Ovary (tissue), 9 donors: Measurements from ENCODE around the gene TPD52L2. TPM values are rescaled to one million over a fixed set of nuclear protein-coding genes. Genes with fewer than 3 reads are reported as not detected.

Source experiments
- DNase-seq, 5 donors: peaks; one replicate each; pipeline ENCODE4 v3.0.0-alpha.2; 2019 to 2020
- H3K27ac ChIP-seq, 2 donors: fragments of 200-600 bp; one replicate each; pipeline versions ENCODE4 v1.5.1 to v1.8.0; 2019 to 2022
- H3K27me3 ChIP-seq: fragments of 200-600 bp; one replicate; pipeline ENCODE4 v1.8.0; 2022
- H3K36me3 ChIP-seq: fragments of 200-600 bp; sonication (generic); one replicate; pipeline ENCODE4 v1.5.1; 2019
- H3K4me1 ChIP-seq: one replicate; pipeline ENCODE4 v1.8.1; 2013; ENCODE audit warnings: mild to moderate bottlenecking, moderate library complexity; ENCODE audit not compliant: insufficient read depth
- H3K4me3 ChIP-seq: fragments of 200-600 bp; sonication (generic); one replicate; pipeline ENCODE4 v1.5.1; 2017
- H3K9me3 ChIP-seq, 2 donors: fragments of 200-600 bp in 1 of 2; sonication (generic) in 1 of 2; one replicate each; pipeline versions ENCODE4 v1.5.1 to v1.8.1; 2013 to 2019; ENCODE audit warnings: mild to moderate bottlenecking in 1 of 2, moderate library complexity in 1 of 2
- EP300 ChIP-seq: sonication (generic); formaldehyde crosslinking; IDR thresholded peaks from one replicate; pipeline ENCODE4 v1.6.1; 2017; ENCODE audit warnings: antibody characterized with exemption
- POLR2A ChIP-seq: fragments of 450-650 bp; IDR thresholded peaks from one replicate; pipeline ENCODE4 v1.6.1; 2017; ENCODE audit warnings: antibody characterized with exemption, mild to moderate bottlenecking, moderate library complexity
- WGBS, 3 donors: extraction: QIAGEN DNeasy Blood & Tissue Kit in 1 of 3; methylation state at CpG; one replicate each; pipeline versions ENCODE4 v1.1.5 to v1.1.7; 2013 to 2017; 5-methylcytosine and 5-hydroxymethylcytosine counted together
- intact Hi-C, 4 donors: fragments of 100-400 bp; cut with DNase I; formaldehyde crosslinking; loops; one replicate each; pipeline versions ENCODE4 v1.11.0 to v1.15.1; 2022 to 2023
- polyA plus RNA-seq, 2 donors: library from polyadenylated mRNA; stranded (reverse); fragments of 200-250 nt in 1 of 2; fragments of 350-450 nt in 1 of 2; fragmentation: Illumina TruSeq in 1 of 2; extraction: RNeasy Lipid Tissue Mini Kit (QIAGEN cat#74804) in 1 of 2; gene quantifications; one replicate each; pipeline ENCODE4 v1.2.3, GENCODE V29; 2013 to 2014
- total RNA-seq, 7 donors: library from RNA; depleted of rRNA in 2 of 7; stranded (reverse); fragments of >200 nt in 2 of 7; fragmentation: NEBNext Ultra II Directional in 3 of 7; extraction: Animal tissue kit (Norgen Biotek cat#: 25700) in 3 of 7; gene quantifications; one replicate each; pipeline versions ENCODE4 v1.1.0 to v1.2.4, GENCODE V29; 2016 to 2023
- TF ChIP-seq, protein P1 (sequence below), 3 donors: fragments of 450-650 bp in 2 of 3; fragments of 200-600 bp in 1 of 3; IDR thresholded peaks; one replicate each; pipeline versions ENCODE4 v1.5.1 to v1.8.0; 2016 to 2022; ENCODE audit warnings: antibody characterized with exemption in 3 of 3, mild to moderate bottlenecking in 1 of 3
- donor health status: DM: no; HTN: no; CAD: no; lungs with moderate emphysema.
- donor health status: DM: no; HTN: no; CAD: no.
- donor health status: Bipolar disorder and iron deficiency.
- donor health status: DM: yes; HTN: yes; CAD: no.
- donor health status: DM: no; HTN: no; CAD: no.
- donor health status: DM: yes; HTN: yes; CAD: no.

The TPD52L2 gene
- total and polyA plus RNA-seq, 9 donors = 51.5 to 78.9 (median 70.4) TPM

DNA sequence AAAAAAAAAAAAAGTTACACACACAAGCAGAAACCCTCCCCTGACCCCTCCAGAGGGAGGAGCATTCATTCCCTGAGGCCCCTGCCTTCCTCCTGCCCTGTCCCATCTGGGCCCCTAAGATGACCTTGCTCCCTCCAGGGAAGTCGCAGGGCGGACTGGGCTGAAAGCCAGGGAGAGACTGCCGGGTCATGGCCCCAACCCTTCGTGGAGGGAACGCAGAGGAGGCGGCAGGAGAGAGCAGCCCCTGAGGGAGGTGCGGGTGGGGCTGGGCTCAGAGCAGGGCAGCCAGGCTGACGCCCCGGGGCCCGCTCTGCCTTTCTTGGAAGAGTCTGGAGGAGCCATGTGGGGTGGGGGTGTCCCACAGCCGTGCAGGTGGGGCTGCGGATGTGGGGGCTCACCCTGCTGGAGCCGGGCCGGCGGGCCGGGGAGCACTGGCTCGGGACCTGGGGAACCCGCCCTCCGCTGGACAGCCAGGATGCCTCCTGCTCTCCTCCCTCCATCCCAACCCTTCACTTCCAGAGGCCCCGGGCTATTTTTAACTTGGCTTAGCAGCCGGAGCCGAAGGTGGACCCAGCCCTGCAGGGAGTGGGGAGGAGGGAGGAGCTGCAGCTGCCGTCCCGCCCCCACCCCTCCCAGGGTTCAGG is 18.8 kb upstream of the TPD52L2 start:
- Histone ChIP-seq H3K9me3 (no peaks in the 10 kb centered on the region), H3K4me3 (no peak overlapping the region), H3K36me3 (no peaks in the 10 kb centered on the region), H3K4me1 (peaks cover 24% of the 10 kb centered on the region), H3K27ac (peak overlapping the region in 1 of 2 donors; percentile 80), H3K27me3 (no peaks in the 10 kb centered on the region)
- no peak for TF ChIP-seq POLR2A
- peak; percentile 79 to 91 (median 89) for DNase-seq
- intact Hi-C loops = no loop called here
- WGBS, 3 donors = 1 to 2% (median 2%) methylated on average over 17 to 24 of the region's 24 CpGs

DNA sequence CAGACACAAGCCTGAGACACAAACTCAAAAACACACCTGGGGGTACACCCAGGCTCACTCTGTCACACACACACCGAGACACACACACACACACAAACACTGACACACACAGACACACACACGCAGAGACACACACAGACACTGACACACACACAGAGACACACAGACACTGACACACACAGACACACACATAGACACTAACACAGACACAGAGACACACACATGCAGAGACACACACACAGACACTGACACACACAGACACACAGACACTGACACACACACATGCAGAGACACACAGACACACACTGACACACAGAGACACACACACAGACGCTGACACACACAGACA is 18.2 kb upstream of the TPD52L2 start:
- Histone ChIP-seq H3K9me3 (no peaks in the 10 kb centered on the region), H3K4me1 (peaks cover 24% of the 10 kb centered on the region), H3K36me3 (no peaks in the 10 kb centered on the region), H3K27me3 (no peaks in the 10 kb centered on the region), H3K4me3 (no peak overlapping the region), H3K27ac (peak overlapping the region in 1 of 2 donors; percentile 80)
- no peak for DNase-seq
- WGBS, 3 donors = 35 to 48% (median 37%) methylated on average over 2 to 3 of the region's 3 CpGs
- no peak for TF ChIP-seq EP300
- TF ChIP-seq, protein P1, sequence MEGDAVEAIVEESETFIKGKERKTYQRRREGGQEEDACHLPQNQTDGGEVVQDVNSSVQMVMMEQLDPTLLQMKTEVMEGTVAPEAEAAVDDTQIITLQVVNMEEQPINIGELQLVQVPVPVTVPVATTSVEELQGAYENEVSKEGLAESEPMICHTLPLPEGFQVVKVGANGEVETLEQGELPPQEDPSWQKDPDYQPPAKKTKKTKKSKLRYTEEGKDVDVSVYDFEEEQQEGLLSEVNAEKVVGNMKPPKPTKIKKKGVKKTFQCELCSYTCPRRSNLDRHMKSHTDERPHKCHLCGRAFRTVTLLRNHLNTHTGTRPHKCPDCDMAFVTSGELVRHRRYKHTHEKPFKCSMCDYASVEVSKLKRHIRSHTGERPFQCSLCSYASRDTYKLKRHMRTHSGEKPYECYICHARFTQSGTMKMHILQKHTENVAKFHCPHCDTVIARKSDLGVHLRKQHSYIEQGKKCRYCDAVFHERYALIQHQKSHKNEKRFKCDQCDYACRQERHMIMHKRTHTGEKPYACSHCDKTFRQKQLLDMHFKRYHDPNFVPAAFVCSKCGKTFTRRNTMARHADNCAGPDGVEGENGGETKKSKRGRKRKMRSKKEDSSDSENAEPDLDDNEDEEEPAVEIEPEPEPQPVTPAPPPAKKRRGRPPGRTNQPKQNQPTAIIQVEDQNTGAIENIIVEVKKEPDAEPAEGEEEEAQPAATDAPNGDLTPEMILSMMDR (IDR thresholded peaks at IDR 0.05) = no peak
- no peak for TF ChIP-seq POLR2A
- intact Hi-C loops = no loop called here

DNA sequence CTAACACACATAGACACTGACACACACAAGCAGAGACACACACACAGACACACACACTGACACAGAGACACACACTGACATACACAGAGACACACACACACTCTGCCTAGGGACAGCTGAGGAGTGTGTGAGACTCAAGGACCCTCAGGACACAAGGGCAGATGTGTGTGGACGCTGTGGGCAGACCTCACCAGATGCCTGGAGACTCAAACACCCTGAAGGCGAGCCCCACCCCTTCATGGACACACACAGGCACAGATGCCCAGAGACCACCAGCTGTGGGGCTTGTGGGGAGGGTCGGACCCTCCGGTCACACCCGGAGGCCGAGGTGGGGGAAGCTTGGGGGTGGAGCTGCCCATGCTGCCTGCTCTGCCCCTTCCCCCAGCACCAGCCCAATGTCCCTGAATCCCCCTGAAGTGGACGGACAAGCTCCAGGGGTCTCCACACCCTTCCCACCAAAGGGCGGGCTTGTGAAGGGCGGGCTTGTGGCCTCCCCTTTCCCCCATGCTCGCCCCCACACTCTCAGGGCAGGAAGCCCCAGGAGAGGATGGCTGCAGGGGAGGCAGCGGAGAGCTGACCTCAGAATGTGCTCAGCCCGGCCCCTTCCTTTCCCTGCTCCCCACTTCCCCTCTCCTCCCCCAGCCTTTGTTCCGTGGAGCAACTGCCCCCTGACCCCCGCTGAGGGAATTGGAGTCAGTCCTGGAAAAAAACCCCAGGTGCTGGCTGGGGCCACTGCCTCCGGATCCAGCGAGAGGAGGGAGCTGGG is 17.6 kb upstream of the TPD52L2 start:
- Histone ChIP-seq H3K27me3 (no peaks in the 10 kb centered on the region), H3K4me3 (no peak overlapping the region), H3K27ac (peak overlapping the region; percentile 62 to 69), H3K4me1 (peaks cover 24% of the 10 kb centered on the region), H3K36me3 (no peaks in the 10 kb centered on the region), H3K9me3 (no peaks in the 10 kb centered on the region)
- intact Hi-C loops = no loop called here
- TF ChIP-seq POLR2A (no peak), EP300 (no peak)
- TF ChIP-seq, protein P1 (IDR thresholded peaks at IDR 0.05) = no peak
- WGBS, 3 donors = 14 to 19% (median 18%) methylated on average over 16 of the region's 16 CpGs
- peak; percentile 74 to 89 (median 80) for DNase-seq

DNA sequence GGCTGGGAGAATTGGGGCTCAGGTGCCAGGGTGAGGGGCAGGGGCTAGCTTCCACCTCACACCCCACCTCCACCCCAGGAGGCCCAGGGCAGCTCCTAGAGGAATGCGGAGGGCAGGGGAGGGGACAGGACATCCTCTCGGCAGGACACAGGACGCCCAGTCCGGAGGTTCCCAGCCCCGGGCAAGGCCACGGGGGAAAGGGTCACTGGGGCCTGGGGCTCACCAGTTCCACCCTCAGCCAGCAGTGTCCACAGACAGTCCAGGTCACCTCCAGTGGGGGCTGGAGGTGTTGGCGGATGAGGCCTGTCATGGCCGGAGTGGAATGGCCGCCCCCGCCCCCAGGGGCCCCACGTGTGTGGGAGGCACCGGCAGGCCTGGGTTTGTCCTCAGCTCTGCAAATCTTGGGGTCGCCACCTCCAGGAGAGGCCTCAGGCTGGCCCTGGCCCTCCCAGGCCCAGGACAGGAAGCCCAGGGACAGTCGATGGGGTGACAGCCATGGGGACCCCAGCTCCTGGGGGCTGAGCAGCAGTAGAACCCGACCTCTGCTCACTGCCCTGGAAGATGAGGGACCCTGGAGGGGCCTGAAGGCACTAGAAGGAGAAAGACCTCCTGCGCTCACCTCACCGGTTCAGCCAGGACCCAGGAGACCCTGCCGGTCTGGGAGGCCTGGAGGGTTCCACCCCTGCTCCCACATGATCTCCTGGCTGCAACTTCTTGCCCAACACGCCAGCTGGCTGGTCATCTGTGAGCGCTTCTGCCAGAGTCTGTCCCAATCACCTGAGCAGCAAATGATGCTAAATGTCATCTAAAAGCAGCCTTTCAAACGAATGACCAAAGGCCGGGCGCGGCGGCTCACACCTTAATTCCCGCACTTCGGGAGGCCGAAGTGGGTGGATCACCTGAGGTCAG is 16.8 kb upstream of the TPD52L2 start:
- H3K27ac ChIP-seq = peak overlapping the region; percentile 62 to 69
- no peaks in the 10 kb centered on the region for H3K36me3 ChIP-seq
- peak in 4 of 5 donors; percentile 35 to 70 (median 52) for DNase-seq
- TF ChIP-seq POLR2A (no peak), EP300 (no peak)
- TF ChIP-seq, protein P1 (IDR thresholded peaks at IDR 0.05) = no peak
- 76 to 81% (median 78%) methylated on average over 25 to 28 of the region's 28 CpGs for WGBS, 3 donors
- H3K4me3 ChIP-seq = no peak overlapping the region
- no peaks in the 10 kb centered on the region for H3K9me3 ChIP-seq
- H3K4me1 ChIP-seq = peaks cover 24% of the 10 kb centered on the region
- intact Hi-C loops = no loop called here
- H3K27me3 ChIP-seq = no peaks in the 10 kb centered on the region
